Measurements from ENCODE around the gene SYN1. TPM values are rescaled to one million over a fixed set of nuclear protein-coding genes. Genes with fewer than 3 reads are reported as not detected.

The SYN1 gene
- total and polyA plus RNA-seq, 4 donors, result 10.1 to 222 (median 110) TPM

DNA sequence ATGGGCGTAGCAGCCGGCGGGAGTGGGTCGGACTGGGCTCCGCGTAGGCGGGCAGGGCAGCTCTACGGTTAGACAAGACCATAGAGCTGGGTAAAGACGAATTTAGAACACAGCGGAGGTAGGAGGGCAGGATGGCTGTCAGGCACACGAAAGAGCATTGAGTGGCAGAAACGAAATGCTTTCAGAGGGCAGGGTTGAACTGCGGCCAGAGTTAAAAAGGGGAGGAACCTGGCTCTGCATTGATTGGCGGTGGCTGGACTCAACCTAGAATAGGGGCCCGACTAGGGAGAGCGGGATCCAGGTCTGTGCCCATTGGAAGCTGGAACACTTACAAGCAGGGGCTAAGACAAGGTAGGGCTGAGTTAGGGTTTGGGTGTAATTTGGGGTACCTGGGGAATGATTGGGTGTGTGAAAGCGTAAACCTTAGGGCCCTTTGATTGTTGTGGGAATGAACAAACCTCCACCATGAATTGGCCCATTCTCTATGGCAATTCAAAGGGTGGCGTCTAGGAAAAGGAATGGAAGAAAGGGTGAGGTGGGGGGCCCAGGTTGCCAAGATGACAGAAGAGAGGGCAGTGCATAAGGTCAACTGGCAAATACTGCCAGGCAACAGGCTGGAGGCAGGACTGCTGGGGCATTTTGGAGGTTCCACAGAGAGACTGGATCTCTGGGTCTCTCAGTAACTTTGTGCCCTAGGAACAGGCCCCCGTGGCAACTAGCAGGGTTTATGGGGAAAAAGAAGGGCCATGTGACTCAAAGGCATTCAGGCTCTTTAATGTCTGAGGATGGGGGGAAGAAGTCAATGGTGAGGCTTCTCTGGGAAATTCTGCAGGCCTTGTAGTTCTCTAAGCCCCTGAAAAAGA is 31.6 kb upstream of the SYN1 start:
- no peak for DNase-seq (ENCODE audit: low read depth in 4 of 6, low spot score in 6 of 6)
- Histone ChIP-seq H3K4me3 (ENCODE audit: low read depth, low read length) (peak overlapping the region; percentile 48), H3K27ac (ENCODE audit: low read depth, low read length) (peak overlapping the region; percentile 87), H3K27me3 (ENCODE audit: control insufficient read depth, insufficient read depth, low read length) (no peaks in the 10 kb centered on the region), H3K36me3 (ENCODE audit: control insufficient read depth, insufficient read depth, low read length) (no peaks in the 10 kb centered on the region), H3K4me1 (ENCODE audit: control insufficient read depth, insufficient read depth, low read length) (peaks cover 13% of the 10 kb centered on the region), H3K9me3 (ENCODE audit: control insufficient read depth, insufficient read depth, low read length) (no peaks in the 10 kb centered on the region)
- 28% methylated on average over 19 of the region's 19 CpGs for WGBS (ENCODE audit: insufficient coverage)

DNA sequence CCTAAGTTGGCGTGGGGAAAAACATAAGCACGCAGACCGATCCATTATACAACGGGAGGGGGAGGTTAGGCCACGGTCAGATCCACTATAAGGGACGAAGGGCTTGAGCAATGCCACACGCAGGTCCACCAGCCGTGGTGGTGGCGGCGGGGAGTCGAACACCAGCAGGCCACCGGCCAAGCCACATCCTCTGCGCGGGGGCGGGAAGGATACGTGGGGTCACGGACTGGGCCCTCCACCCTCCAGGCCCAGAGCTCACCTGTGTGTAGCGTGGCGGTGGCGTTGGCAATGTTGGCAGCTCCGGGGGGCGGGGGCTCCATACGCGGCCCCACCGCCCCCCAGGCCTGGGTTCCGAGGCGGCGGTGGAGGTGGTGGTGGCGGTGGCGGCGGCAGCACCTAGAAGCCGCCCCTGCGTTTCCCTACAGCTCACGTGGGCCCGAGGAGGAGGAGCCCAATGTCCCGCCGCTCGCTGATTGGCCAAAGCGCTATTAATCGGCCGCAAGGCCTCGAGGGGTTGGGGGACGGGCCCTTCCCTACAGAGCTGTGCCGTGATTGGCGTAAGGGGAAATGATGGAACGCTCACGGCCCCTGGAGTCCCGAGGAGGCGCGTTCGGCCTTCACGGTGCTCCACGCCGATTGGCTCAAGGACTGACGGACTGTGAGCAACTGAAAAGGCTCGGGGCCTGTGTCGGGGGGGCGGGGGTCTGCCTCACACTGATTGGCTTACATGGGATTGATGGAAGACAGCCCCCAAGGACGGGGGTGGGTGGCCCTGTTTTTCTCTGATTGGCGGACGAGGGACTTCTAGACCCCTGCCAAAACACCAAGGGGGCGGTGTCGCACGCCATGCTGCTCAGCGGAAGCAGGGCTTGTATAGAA is 30.7 kb upstream of the SYN1 start, which contains the start of gene ELK1:
Gene ELK1 (minus strand): TSS at position 400 of the 879 bp plus-strand sequence. CDS start 9,122 bp downstream, outside the sequence.
- H3K27ac ChIP-seq (ENCODE audit: low read depth, low read length), result peak within 1 kb of the TSS; percentile 87
- 38% methylated on average over 58 of the region's 65 CpGs for WGBS (ENCODE audit: insufficient coverage)
- no peaks in the 10 kb centered on the region for H3K27me3 ChIP-seq (ENCODE audit: control insufficient read depth, insufficient read depth, low read length)
- H3K9me3 ChIP-seq (ENCODE audit: control insufficient read depth, insufficient read depth, low read length), result no peaks in the 10 kb centered on the region
- no peaks in the 10 kb centered on the region for H3K36me3 ChIP-seq (ENCODE audit: control insufficient read depth, insufficient read depth, low read length)
- H3K4me1 ChIP-seq (ENCODE audit: control insufficient read depth, insufficient read depth, low read length), result peaks cover 13% of the 10 kb centered on the region
- peak; percentile 75 to 99 (median 89) for DNase-seq (ENCODE audit: low read depth in 4 of 6, low spot score in 6 of 6)
- H3K4me3 ChIP-seq (ENCODE audit: low read depth, low read length), result peak within 1 kb of the TSS; percentile 81

DNA sequence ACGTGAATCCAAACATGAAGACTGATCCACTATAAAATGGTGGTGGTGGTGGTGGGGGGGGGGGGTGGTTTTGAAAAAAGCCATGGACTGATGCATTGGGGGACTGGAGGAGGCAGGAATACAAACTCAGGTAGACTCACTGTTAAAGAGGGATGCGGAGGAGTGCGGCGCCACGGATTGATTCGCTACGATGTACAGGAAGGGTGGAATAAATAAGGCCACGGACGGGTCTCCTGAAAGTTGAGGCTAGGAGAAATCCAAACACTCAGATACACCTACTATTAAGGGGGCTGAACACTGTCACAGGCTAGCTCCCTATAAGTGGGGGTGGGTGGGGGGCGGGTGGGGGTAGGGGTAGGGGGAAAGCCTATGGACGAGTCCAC is 30.1 kb upstream of the SYN1 start:
- Histone ChIP-seq H3K27me3 (ENCODE audit: control insufficient read depth, insufficient read depth, low read length) (no peaks in the 10 kb centered on the region), H3K4me3 (ENCODE audit: low read depth, low read length) (peak overlapping the region; percentile 81), H3K27ac (ENCODE audit: low read depth, low read length) (no peak overlapping the region), H3K36me3 (ENCODE audit: control insufficient read depth, insufficient read depth, low read length) (no peaks in the 10 kb centered on the region), H3K4me1 (ENCODE audit: control insufficient read depth, insufficient read depth, low read length) (peaks cover 13% of the 10 kb centered on the region), H3K9me3 (ENCODE audit: control insufficient read depth, insufficient read depth, low read length) (no peaks in the 10 kb centered on the region)
- peak in 1 of 6 donors; percentile 3 for DNase-seq (ENCODE audit: low read depth in 4 of 6, low spot score in 6 of 6)
- 33% methylated on average over 5 of the region's 11 CpGs for WGBS (ENCODE audit: insufficient coverage)

DNA sequence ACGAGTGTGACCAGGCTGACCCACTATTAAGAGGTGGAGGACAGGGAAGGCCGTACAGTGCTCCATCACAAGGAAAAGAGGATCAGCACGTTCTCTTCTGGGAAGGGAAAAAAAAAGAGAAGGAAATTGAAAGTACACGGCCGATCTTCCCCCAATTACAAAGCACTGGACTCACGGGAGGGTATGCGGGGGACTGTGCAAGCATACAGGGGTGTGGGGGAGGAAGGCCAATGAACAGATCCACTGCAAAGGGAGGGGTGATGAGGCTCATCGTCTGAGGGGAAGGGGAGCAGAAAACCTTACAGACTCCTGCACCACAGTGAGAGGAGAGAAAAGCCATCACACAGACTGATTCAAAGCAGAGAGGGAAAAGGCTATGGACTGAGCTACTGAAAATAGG is 29.6 kb upstream of the SYN1 start:
- H3K9me3 ChIP-seq (ENCODE audit: control insufficient read depth, insufficient read depth, low read length), result no peaks in the 10 kb centered on the region
- H3K27me3 ChIP-seq (ENCODE audit: control insufficient read depth, insufficient read depth, low read length), result no peaks in the 10 kb centered on the region
- H3K36me3 ChIP-seq (ENCODE audit: control insufficient read depth, insufficient read depth, low read length), result no peaks in the 10 kb centered on the region
- H3K4me3 ChIP-seq (ENCODE audit: low read depth, low read length), result peak overlapping the region; percentile 81
- WGBS (ENCODE audit: insufficient coverage), result 35% methylated on average over 2 of the region's 8 CpGs
- H3K4me1 ChIP-seq (ENCODE audit: control insufficient read depth, insufficient read depth, low read length), result peaks cover 13% of the 10 kb centered on the region
- H3K27ac ChIP-seq (ENCODE audit: low read depth, low read length), result no peak overlapping the region
- DNase-seq (ENCODE audit: low read depth in 4 of 6, low spot score in 6 of 6), result peak in 1 of 6 donors; percentile 4

- Histone ChIP-seq H3K9me3 (ENCODE audit: control insufficient read depth, insufficient read depth, low read length) (no peaks in the 10 kb centered on the region), H3K27ac (ENCODE audit: low read depth, low read length) (no peak overlapping the region), H3K27me3 (ENCODE audit: control insufficient read depth, insufficient read depth, low read length) (no peaks in the 10 kb centered on the region), H3K4me3 (ENCODE audit: low read depth, low read length) (no peak overlapping the region), H3K4me1 (ENCODE audit: control insufficient read depth, insufficient read depth, low read length) (peaks cover 13% of the 10 kb centered on the region), H3K36me3 (ENCODE audit: control insufficient read depth, insufficient read depth, low read length) (no peaks in the 10 kb centered on the region)
- WGBS (ENCODE audit: insufficient coverage), result 100% methylated on average over 1 of the region's 2 CpGs
- no peak for DNase-seq (ENCODE audit: low read depth in 4 of 6, low spot score in 6 of 6)
Measured at GRCh38 chrX:47648376-47648775, 28.7 kb upstream of the SYN1 start.

GRCh38 chrX:47646636-47647035 is 27.0 kb upstream of the SYN1 start:
- Histone ChIP-seq H3K27me3 (ENCODE audit: control insufficient read depth, insufficient read depth, low read length) (no peaks in the 10 kb centered on the region), H3K27ac (ENCODE audit: low read depth, low read length) (no peak overlapping the region), H3K4me3 (ENCODE audit: low read depth, low read length) (no peak overlapping the region), H3K9me3 (ENCODE audit: control insufficient read depth, insufficient read depth, low read length) (no peaks in the 10 kb centered on the region), H3K36me3 (ENCODE audit: control insufficient read depth, insufficient read depth, low read length) (no peaks in the 10 kb centered on the region), H3K4me1 (ENCODE audit: control insufficient read depth, insufficient read depth, low read length) (peaks cover 11% of the 10 kb centered on the region)
- DNase-seq (ENCODE audit: low read depth in 4 of 6, low spot score in 6 of 6), result no peak
- 85% methylated on average over 5 of the region's 6 CpGs for WGBS (ENCODE audit: insufficient coverage)

DNA sequence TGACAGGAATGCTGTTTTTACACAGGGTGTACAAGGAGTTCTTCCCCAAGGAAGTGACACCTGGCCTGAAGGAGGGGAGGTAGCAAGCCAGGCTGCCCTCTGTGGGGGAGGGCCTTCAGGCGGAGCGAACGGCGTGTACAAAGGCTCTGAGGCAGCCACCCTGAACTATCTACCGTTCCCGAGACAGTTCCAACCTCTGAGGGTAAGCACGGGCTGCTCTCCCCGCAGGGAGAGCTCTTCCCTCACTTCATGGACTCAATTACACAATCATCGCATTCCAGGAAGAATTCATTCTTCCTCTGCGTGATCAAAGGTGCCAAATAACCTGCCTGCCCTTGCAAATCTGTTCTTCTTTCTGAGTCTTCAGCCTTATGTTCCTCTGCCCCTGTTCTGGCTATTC is 25.9 kb upstream of the SYN1 start:
- H3K27me3 ChIP-seq (ENCODE audit: control insufficient read depth, insufficient read depth, low read length), result no peaks in the 10 kb centered on the region
- no peak overlapping the region for H3K27ac ChIP-seq (ENCODE audit: low read depth, low read length)
- DNase-seq (ENCODE audit: low read depth in 4 of 6, low spot score in 6 of 6), result no peak
- peaks cover 6% of the 10 kb centered on the region for H3K36me3 ChIP-seq (ENCODE audit: control insufficient read depth, insufficient read depth, low read length)
- WGBS (ENCODE audit: insufficient coverage), result 75% methylated on average over 10 of the region's 10 CpGs
- H3K9me3 ChIP-seq (ENCODE audit: control insufficient read depth, insufficient read depth, low read length), result no peaks in the 10 kb centered on the region
- peaks cover 3% of the 10 kb centered on the region for H3K4me1 ChIP-seq (ENCODE audit: control insufficient read depth, insufficient read depth, low read length)
- no peak overlapping the region for H3K4me3 ChIP-seq (ENCODE audit: low read depth, low read length)

DNA sequence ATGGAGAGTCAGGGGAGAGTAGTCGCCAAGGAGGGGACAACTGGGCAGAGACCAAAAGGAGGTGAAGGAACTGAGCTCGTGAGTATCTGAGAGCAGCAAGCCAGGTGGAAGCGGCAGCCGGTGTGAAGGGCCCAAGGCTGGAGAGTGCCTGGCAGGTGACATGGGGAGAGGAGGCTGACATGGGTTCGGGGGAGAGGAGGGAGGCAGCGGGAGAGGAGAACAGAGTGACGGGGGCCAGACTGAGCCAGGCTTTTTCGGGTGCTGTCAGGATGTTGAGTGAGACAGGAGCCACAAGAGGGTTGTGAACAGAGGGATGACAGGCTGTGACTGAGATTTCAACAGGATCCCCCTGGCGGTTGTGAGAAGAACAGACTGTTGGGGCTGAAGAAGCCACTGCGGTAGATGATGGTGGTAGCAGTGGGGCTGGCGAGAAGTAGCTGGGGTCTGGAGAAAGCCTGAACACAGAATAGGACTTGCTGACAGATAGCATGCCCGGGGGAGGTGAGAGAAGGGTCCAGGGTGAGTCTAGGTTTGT is 25.0 kb upstream of the SYN1 start:
- H3K27me3 ChIP-seq (ENCODE audit: control insufficient read depth, insufficient read depth, low read length), result no peaks in the 10 kb centered on the region
- peak in 1 of 6 donors; percentile 35 for DNase-seq (ENCODE audit: low read depth in 4 of 6, low spot score in 6 of 6)
- WGBS (ENCODE audit: insufficient coverage), result 49% methylated on average over 12 of the region's 12 CpGs
- no peak overlapping the region for H3K27ac ChIP-seq (ENCODE audit: low read depth, low read length)
- peaks cover 10% of the 10 kb centered on the region for H3K36me3 ChIP-seq (ENCODE audit: control insufficient read depth, insufficient read depth, low read length)
- H3K4me1 ChIP-seq (ENCODE audit: control insufficient read depth, insufficient read depth, low read length), result peaks cover 3% of the 10 kb centered on the region
- no peaks in the 10 kb centered on the region for H3K9me3 ChIP-seq (ENCODE audit: control insufficient read depth, insufficient read depth, low read length)
- H3K4me3 ChIP-seq (ENCODE audit: low read depth, low read length), result no peak overlapping the region

GRCh38 chrX:47643926-47644325 is 24.3 kb upstream of the SYN1 start:
- H3K9me3 ChIP-seq (ENCODE audit: control insufficient read depth, insufficient read depth, low read length), result no peaks in the 10 kb centered on the region
- no peak overlapping the region for H3K4me3 ChIP-seq (ENCODE audit: low read depth, low read length)
- WGBS (ENCODE audit: insufficient coverage), result 27% methylated on average over 1 of the region's 2 CpGs
- H3K27ac ChIP-seq (ENCODE audit: low read depth, low read length), result no peak overlapping the region
- no peaks in the 10 kb centered on the region for H3K27me3 ChIP-seq (ENCODE audit: control insufficient read depth, insufficient read depth, low read length)
- DNase-seq (ENCODE audit: low read depth in 4 of 6, low spot score in 6 of 6), result peak in 1 of 6 donors; percentile 47
- peaks cover 17% of the 10 kb centered on the region for H3K36me3 ChIP-seq (ENCODE audit: control insufficient read depth, insufficient read depth, low read length)
- no peaks in the 10 kb centered on the region for H3K4me1 ChIP-seq (ENCODE audit: control insufficient read depth, insufficient read depth, low read length)

All from spinal cord (tissue), 10 donors.